K562 (cell line): Measurements from ENCODE around the gene WFDC11. TPM values are rescaled to one million over a fixed set of nuclear protein-coding genes. Genes with fewer than 3 reads are reported as not detected.

Source experiments
- ATAC-seq: fragments of 200-7000 bp; cut with Tn5 transposase; 3 replicates; pipeline ENCODE4 v1.9.1; 2020; ENCODE audit warnings: moderate library complexity
- BruUV-seq: library from RNA; stranded (reverse); fragments of 400-500 nt; replicated peaks from 2 replicates; lab custom pipeline; 2021; lab: Mats Ljungman, UMichigan
- CTCF ChIA-PET: fragments of 300-600 bp; formaldehyde crosslinking; extraction: SDS; loops from one replicate; lab custom pipeline; 2021; ENCODE audit warnings: low intra/inter-chr PET ratio; lab: Yijun Ruan, JAX
- POLR2A ChIA-PET: fragments of 300-600, 350-650 bp; sonication (Branson Sonifier 250); formaldehyde crosslinking; extraction: SDS; loops from one replicate; lab custom pipeline; 2021; ENCODE audit warnings: antibody characterized with exemption, inconsistent platforms; lab: Yijun Ruan, JAX
- DNase-seq, 4 experiments: peaks; one replicate each; pipeline versions ENCODE4 v3.0.0 to v3.0.0-alpha.2; 2011 to 2018; ENCODE audit warnings: low spot score in 3 of 4, mixed read lengths in 3 of 4; ENCODE audit errors: extremely low read depth in 1 of 4
- FAIRE-seq: peaks from 2 replicates; lab custom pipeline; 2011; peaks lifted over from hg19 to GRCh38; lab: Jason Lieb, UNC
- H2AFZ ChIP-seq: 2 replicates; pipeline ENCODE4 v1.6.0; 2011; ENCODE audit warnings: low read depth, low read length, control low read depth, inconsistent platforms
- H3K27ac ChIP-seq: fragments of 200-600 bp; 3 replicates; pipeline ENCODE4 v1.8.0; 2011; ENCODE audit warnings: low read depth, mild to moderate bottlenecking, control low read depth, inconsistent platforms, low read length, moderate library complexity, mixed read lengths; ENCODE audit errors: extremely low read depth
- H3K27me3 ChIP-seq, 2 experiments: fragments of 300-600 bp in 1 of 2; 2 replicates in 1 of 2; 3 replicates in 1 of 2; pipeline versions ENCODE4 v1.6.0 to v1.8.0; 2011; ENCODE audit warnings: inconsistent platforms in 2 of 2, low read length in 2 of 2, mild to moderate bottlenecking in 1 of 2, mixed read lengths in 1 of 2, moderate library complexity in 1 of 2; ENCODE audit not compliant: control insufficient read depth in 2 of 2, insufficient read depth in 2 of 2
- H3K36me3 ChIP-seq: fragments of 300-600 bp; 3 replicates; pipeline ENCODE4 v1.8.0; 2011; ENCODE audit warnings: mild to moderate bottlenecking, low read length, inconsistent platforms; ENCODE audit not compliant: control insufficient read depth, insufficient read depth
- H3K4me1 ChIP-seq, 2 experiments: fragments of 200-600 bp in 1 of 2; replicated peaks in 1 of 2; 2 replicates in 1 of 2; 3 replicates in 1 of 2; pipeline versions ENCODE4 v1.5.1 to v1.8.0; 2011; ENCODE audit warnings: inconsistent platforms in 2 of 2, low read length in 2 of 2, mild to moderate bottlenecking in 1 of 2, mixed read lengths in 1 of 2, moderate library complexity in 1 of 2; ENCODE audit not compliant: control insufficient read depth in 2 of 2, insufficient read depth in 2 of 2
- H3K4me2 ChIP-seq: 2 replicates; pipeline ENCODE4 v1.6.1; 2011; ENCODE audit warnings: low read length, control low read depth, inconsistent platforms, mixed read lengths; ENCODE audit not compliant: insufficient read depth
- H3K4me3 ChIP-seq: fragments of 200-600 bp; sonication (generic), shearing (Covaris generic); 2 replicates; pipeline ENCODE4 v1.5.1; 2016; ENCODE audit warnings: control low read depth, inconsistent platforms
- H3K79me2 ChIP-seq: fragments of 200-600 bp; 3 replicates; pipeline ENCODE4 v1.8.0; 2011; ENCODE audit warnings: low read length, inconsistent platforms; ENCODE audit not compliant: control insufficient read depth, insufficient read depth
- H3K9ac ChIP-seq, 2 experiments: 2 replicates each; pipeline versions ENCODE4 v1.6.0 to v1.6.1; 2011; ENCODE audit warnings: low read depth in 2 of 2, low read length in 2 of 2, control low read depth in 1 of 2, inconsistent platforms in 1 of 2, mild to moderate bottlenecking in 1 of 2, mixed read lengths in 1 of 2; ENCODE audit not compliant: insufficient read depth in 1 of 2
- H3K9me1 ChIP-seq: one replicate; pipeline ENCODE4 v1.6.0; 2011; ENCODE audit warnings: inconsistent platforms, mild to moderate bottlenecking, low read length, moderate library complexity; ENCODE audit not compliant: control insufficient read depth, insufficient read depth
- H3K9me3 ChIP-seq: replicated peaks from 2 replicates; pipeline ENCODE4 v1.5.1; 2011; ENCODE audit warnings: low read depth, low read length, inconsistent platforms; ENCODE audit not compliant: control insufficient read depth, insufficient read depth
- H4K20me1 ChIP-seq: replicated peaks from 2 replicates; pipeline ENCODE4 v1.6.1; 2011; ENCODE audit warnings: low read length, inconsistent platforms, mixed read lengths; ENCODE audit not compliant: control insufficient read depth, insufficient read depth
- CREM ChIP-seq: IDR thresholded peaks from 2 replicates; pipeline ENCODE4 v1.6.1; 2014; ENCODE audit warnings: antibody characterized with exemption, low read depth
- SPI1 ChIP-seq: IDR thresholded peaks from 2 replicates; pipeline ENCODE4 v1.6.1; 2011; ENCODE audit warnings: low read depth, low read length, control low read depth, borderline replicate concordance
- TRIM28 ChIP-seq: fragments of 450-650 bp; IDR thresholded peaks from 2 replicates; pipeline ENCODE4 v1.6.1; 2017
- WGBS: fragments of 100-300 bp; shearing (Covaris generic); methylation state at CpG from one replicate; pipeline ENCODE4 v1.1.6; 2016; ENCODE audit warnings: low coverage, mixed read lengths; ENCODE audit not compliant: insufficient coverage; ENCODE audit errors: missing lambda C conversion rate; 5-methylcytosine and 5-hydroxymethylcytosine counted together
- in situ Hi-C: fragments of 300-500 bp; cut with MboI; formaldehyde crosslinking; loops from 4 replicates; pipeline ENCODE4 v1.15.0; 2018; ENCODE audit warnings: inconsistent platforms, mixed read lengths
- intact Hi-C: fragments of 100-400 bp; cut with micrococcal nuclease; formaldehyde crosslinking; loops from 2 replicates; pipeline ENCODE4 v1.14.2; 2022
- polyA plus RNA-seq, 8 experiments: library from polyadenylated mRNA; depleted of rRNA in 4 of 8; stranded (reverse) in 5 of 8; unstranded in 3 of 8; fragments of >200 nt; fragmentation: Nextera tagmentation in 2 of 8; fragmentation: Illumina TruSeq in 1 of 8; extraction: Ambion mirVana in 2 of 8; extraction: Trizol in 1 of 8; gene quantifications; 2 replicates each; pipeline versions ENCODE4 v1.2.1 to v1.2.3, GENCODE V29; 2011 to 2014; ENCODE audit warnings: inconsistent platforms in 1 of 8, missing spikeins in 1 of 8
- total RNA-seq, 7 experiments: library from RNA; depleted of rRNA in 6 of 7; stranded (reverse); fragments of >200 nt in 6 of 7; fragmentation: Illumina TruSeq in 2 of 7; extraction: Trizol in 2 of 7; gene quantifications; 2 replicates each; pipeline versions ENCODE4 v1.2.1 to v1.2.3, GENCODE V29; 2011 to 2021; ENCODE audit warnings: low replicate concordance in 1 of 7
- TF ChIP-seq, protein P1 (sequence below): fragments of 250-450 bp; sonication (Bioruptor Pico); IDR thresholded peaks from 2 replicates; pipeline ENCODE4 v1.8.0; 2021; ENCODE audit warnings: moderate library complexity, mild to moderate bottlenecking, inconsistent platforms
- TF ChIP-seq, protein P2 (sequence below): sonication (generic); formaldehyde crosslinking; IDR thresholded peaks from 2 replicates; pipeline ENCODE4 v1.8.0; 2022; ENCODE audit warnings: missing genetic modification reagents, mild to moderate bottlenecking, moderate library complexity, borderline replicate concordance
- TF ChIP-seq, protein P3 (sequence below): fragments of 450-650 bp; IDR thresholded peaks from 2 replicates; pipeline ENCODE4 v1.7.1; 2018; ENCODE audit warnings: mild to moderate bottlenecking, low read depth; ENCODE audit not compliant: partially characterized antibody

WFDC11 gene
- total and polyA plus RNA-seq, 9 of the 15 experiments (the other 6 are each of a cell fraction or from before 2014, with no cell fraction given), result not detected

DNA sequence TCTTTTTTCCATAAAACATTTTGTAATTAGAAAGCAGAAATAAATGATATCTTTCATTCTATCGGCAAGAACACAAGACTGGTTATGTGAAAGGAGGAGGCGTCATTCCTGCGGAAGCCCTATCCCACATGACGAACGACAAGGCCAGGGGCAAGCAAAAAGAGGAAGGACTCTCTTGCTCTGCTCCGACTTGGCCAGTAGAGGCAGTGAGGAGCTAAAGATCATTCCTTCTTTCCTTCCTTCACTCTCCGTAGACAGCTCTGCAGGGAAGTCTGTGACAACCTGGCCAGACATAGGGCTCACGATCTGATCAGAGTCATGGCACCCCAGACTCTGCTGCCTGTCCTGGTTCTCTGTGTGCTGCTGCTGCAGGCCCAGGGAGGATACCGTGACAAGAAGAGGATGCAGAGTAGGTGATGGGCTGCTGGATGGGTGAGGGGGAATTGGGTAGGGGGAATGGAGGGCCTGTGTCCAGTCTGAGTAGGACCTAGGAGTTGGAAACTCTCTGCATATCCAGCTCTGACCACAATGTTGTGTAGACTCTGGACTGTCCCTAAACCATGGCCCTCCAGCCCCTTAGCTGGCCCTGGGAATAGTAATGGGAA lies 40.4 kb downstream of the WFDC11 start, which contains the start of gene WFDC10A (continued):
- TF ChIP-seq, protein P1, sequence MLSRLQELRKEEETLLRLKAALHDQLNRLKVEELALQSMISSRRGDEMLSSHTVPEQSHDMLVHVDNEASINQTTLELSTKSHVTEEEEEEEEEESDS (CRISPR knock-in tag), result no peak
- 0 out of 2 replicates have a peak, but pooled peaks have one; percentile 14 for TF ChIP-seq CREM
- TF ChIP-seq, protein P2, sequence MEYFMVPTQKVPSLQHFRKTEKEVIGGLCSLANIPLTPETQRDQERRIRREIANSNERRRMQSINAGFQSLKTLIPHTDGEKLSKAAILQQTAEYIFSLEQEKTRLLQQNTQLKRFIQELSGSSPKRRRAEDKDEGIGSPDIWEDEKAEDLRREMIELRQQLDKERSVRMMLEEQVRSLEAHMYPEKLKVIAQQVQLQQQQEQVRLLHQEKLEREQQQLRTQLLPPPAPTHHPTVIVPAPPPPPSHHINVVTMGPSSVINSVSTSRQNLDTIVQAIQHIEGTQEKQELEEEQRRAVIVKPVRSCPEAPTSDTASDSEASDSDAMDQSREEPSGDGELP (CRISPR knock-in tag), result no peak

DNA sequence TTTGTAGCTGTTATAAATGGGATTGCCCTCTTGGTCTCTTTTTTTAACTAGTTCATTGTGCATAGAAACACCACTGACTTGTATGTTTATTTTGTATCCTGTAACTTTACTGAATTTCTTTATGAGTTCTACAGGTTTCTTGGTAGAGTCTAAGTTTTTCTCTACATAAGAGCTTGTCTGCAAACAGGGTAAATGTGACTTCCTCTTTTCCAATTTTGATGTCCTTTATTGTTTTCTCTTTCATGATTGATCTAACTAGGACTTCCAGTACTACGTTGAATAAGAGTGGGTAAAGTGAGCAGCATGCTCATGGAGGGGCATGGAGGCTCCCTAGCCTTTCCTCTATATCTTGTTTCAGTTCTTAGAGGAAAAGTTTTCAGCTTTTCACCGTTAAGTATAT lies 43.5 kb downstream of the WFDC11 start:
- Histone ChIP-seq H3K4me2 (no peak overlapping the region), H3K4me3 (no peak overlapping the region), H3K79me2 (no peaks in the 10 kb centered on the region), H3K27ac (no peak overlapping the region), H3K9ac (no peak overlapping the region), H3K9me3 (no peaks in the 10 kb centered on the region), H3K27me3 (no peaks in the 10 kb centered on the region), H3K9me1 (no peaks in the 10 kb centered on the region), H3K36me3 (no peaks in the 10 kb centered on the region), H4K20me1 (no peaks in the 10 kb centered on the region; the same call in 1 of the 2 replicates), H3K4me1 (no peaks in the 10 kb centered on the region), H2AFZ (no peak overlapping the region)
- BruUV-seq, result no TSS peak
- TF ChIP-seq TRIM28 (no peak), SPI1 (peak; percentile 55; the same call in 1 of the 2 replicates)
- TF ChIP-seq, protein P3, sequence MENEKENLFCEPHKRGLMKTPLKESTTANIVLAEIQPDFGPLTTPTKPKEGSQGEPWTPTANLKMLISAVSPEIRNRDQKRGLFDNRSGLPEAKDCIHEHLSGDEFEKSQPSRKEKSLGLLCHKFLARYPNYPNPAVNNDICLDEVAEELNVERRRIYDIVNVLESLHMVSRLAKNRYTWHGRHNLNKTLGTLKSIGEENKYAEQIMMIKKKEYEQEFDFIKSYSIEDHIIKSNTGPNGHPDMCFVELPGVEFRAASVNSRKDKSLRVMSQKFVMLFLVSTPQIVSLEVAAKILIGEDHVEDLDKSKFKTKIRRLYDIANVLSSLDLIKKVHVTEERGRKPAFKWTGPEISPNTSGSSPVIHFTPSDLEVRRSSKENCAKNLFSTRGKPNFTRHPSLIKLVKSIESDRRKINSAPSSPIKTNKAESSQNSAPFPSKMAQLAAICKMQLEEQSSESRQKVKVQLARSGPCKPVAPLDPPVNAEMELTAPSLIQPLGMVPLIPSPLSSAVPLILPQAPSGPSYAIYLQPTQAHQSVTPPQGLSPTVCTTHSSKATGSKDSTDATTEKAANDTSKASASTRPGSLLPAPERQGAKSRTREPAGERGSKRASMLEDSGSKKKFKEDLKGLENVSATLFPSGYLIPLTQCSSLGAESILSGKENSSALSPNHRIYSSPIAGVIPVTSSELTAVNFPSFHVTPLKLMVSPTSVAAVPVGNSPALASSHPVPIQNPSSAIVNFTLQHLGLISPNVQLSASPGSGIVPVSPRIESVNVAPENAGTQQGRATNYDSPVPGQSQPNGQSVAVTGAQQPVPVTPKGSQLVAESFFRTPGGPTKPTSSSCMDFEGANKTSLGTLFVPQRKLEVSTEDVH, result no peak
- no peak for DNase-seq
- WGBS, result 2% methylated on average over 2 of the region's 2 CpGs
- ChIA-PET CTCF (no interaction called here), POLR2A (interaction anchor here (1.2 kb wide), 2 partner anchors 12 to 13 kb away, joined by 3 read pairs; no protein-coding TSS in a partner anchor)
- ATAC-seq, result no peak
- in situ Hi-C loops, result no loop called here
- FAIRE-seq, result no peak
- intact Hi-C loops, result no loop called here
